MM.1S (cell line): ENCODE data around the gene CALML5.

Experiments
- DNase-seq: peaks from one replicate; pipeline ENCODE4 v3.0.0-alpha.2; 2015
- H2AFZ ChIP-seq: fragments of 300-600 bp; sonication (generic); 2 replicates; pipeline ENCODE4 v1.6.0; 2016; ENCODE audit warnings: antibody characterized with exemption, low read length
- H3F3A ChIP-seq: fragments of 300-600 bp; sonication (generic); 2 replicates; pipeline ENCODE4 v1.6.1; 2016; ENCODE audit warnings: mild to moderate bottlenecking, antibody characterized with exemption, low read length, moderate library complexity, mixed read lengths; ENCODE audit not compliant: insufficient read depth
- H3K27ac ChIP-seq: fragments of 300-600 bp; sonication (generic); 2 replicates; pipeline ENCODE4 v1.5.1; 2016; ENCODE audit warnings: mild to moderate bottlenecking, low read length
- H3K27me3 ChIP-seq: fragments of 300-600 bp; sonication (generic); replicated peaks from 2 replicates; pipeline ENCODE4 v1.6.0; 2016; ENCODE audit warnings: low read length; ENCODE audit not compliant: insufficient read depth
- H3K36me3 ChIP-seq: fragments of 300-600 bp; sonication (generic); replicated peaks from 2 replicates; pipeline ENCODE4 v1.6.1; 2016; ENCODE audit warnings: mild to moderate bottlenecking, low read length, mixed read lengths; ENCODE audit not compliant: insufficient read depth
- H3K4me1 ChIP-seq: fragments of 300-600 bp; sonication (generic); 2 replicates; pipeline ENCODE4 v1.6.1; 2016; ENCODE audit warnings: low read length, mixed read lengths
- H3K4me2 ChIP-seq: fragments of 300-600 bp; sonication (generic); 2 replicates; pipeline ENCODE4 v1.6.0; 2016; ENCODE audit warnings: low read depth, low read length
- H3K4me3 ChIP-seq: fragments of 300-600 bp; sonication (generic); 2 replicates; pipeline ENCODE4 v1.5.1; 2016; ENCODE audit warnings: low read length, mixed read lengths
- H3K79me2 ChIP-seq: fragments of 300-600 bp; sonication (generic); 2 replicates; pipeline ENCODE4 v1.6.1; 2016; ENCODE audit warnings: mixed run types, low read length, mixed read lengths
- H3K9ac ChIP-seq: fragments of 300-600 bp; sonication (generic); 2 replicates; pipeline ENCODE4 v1.6.1; 2016; ENCODE audit warnings: low read length, mixed read lengths
- H3K9me2 ChIP-seq: fragments of 300-600 bp; sonication (generic); replicated peaks from 2 replicates; pipeline ENCODE4 v1.6.1; 2016; ENCODE audit warnings: mild to moderate bottlenecking, low read length, mixed read lengths; ENCODE audit not compliant: insufficient read depth
- H3K9me3 ChIP-seq: fragments of 300-600 bp; sonication (generic); replicated peaks from 2 replicates; pipeline ENCODE4 v1.6.1; 2016; ENCODE audit warnings: mild to moderate bottlenecking, low read length, mixed read lengths; ENCODE audit not compliant: insufficient read depth
- H4K20me1 ChIP-seq: fragments of 300-600 bp; sonication (generic); 2 replicates; pipeline ENCODE4 v1.6.1; 2016; ENCODE audit warnings: mild to moderate bottlenecking, low read length, moderate library complexity, mixed read lengths; ENCODE audit not compliant: insufficient read depth
- EZH2 ChIP-seq: fragments of 300-600 bp; sonication (generic); optimal IDR thresholded peaks from 2 replicates; pipeline ENCODE3; 2017; ENCODE audit warnings: low read depth, mild to moderate bottlenecking, antibody characterized with exemption, low read length, mixed read lengths
- EZH2phosphoT487 ChIP-seq: fragments of 300-600 bp; sonication (generic); IDR thresholded peaks from 2 replicates; pipeline ENCODE4 v1.6.1; 2018; ENCODE audit warnings: antibody characterized with exemption, low read length
- TF ChIP-seq, protein P1 (sequence below): fragments of 300-600 bp; sonication (generic); IDR thresholded peaks from 2 replicates; pipeline ENCODE4 v1.5.1; 2016; ENCODE audit warnings: antibody characterized with exemption, low read length, mixed read lengths

The CALML5 gene

DNA sequence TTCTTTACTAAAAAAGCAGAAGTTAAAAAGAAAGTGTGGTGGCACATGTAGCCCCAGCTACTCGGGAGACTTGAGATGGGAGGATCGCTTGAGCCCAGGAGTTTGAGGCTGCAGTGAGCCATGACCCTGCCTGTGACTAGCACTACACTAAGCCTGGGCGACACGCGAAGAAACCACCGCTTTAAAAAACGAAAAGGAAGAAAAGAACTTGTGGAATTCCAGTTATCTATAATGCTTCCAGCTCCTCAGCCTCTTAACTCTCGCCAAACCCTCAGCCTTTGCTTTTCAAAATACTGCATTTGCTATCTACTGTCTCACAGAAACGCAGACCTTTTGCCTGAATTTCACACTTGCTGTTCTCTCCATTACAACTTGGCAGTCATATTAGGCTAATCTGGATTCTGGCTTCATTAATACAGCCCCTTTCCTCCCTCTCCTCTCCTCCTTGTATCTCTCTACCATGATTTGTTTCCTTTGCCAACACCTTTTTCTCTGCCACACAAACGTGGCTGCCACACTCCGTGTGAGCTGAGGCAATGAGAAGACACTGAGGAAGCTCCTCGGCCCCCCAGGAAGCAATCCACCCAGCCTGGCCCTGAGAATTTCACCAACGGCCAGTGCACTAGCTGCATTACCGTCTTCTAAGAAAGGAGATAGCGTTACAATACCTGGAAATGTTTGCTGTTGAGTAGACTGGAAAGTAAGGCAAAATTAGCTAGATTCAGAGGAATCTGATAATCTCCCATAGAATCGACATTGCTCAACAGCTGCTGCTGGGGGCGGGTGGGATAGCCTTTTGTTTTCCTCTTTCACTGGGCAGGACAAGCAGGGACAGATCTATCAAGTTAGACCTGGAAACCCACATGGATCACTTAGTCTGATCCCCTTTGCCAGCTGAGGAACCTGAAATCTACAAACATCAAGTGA lies 37.2 kb downstream of the CALML5 start:
- Histone ChIP-seq H3K27me3 (no peaks in the 10 kb centered on the region), H4K20me1 (no peaks in the 10 kb centered on the region), H3K4me2 (no peak overlapping the region), H3K36me3 (no peaks in the 10 kb centered on the region; the same call in 1 of the 2 replicates), H3F3A (no peaks in the 10 kb centered on the region), H3K9me2 (no peaks in the 10 kb centered on the region), H3K9ac (no peak overlapping the region), H3K79me2 (no peaks in the 10 kb centered on the region), H3K4me1 (no peaks in the 10 kb centered on the region), H3K4me3 (no peak overlapping the region), H2AFZ (no peak overlapping the region), H3K9me3 (no peaks in the 10 kb centered on the region), H3K27ac (no peak overlapping the region)
- TF ChIP-seq, protein P1, sequence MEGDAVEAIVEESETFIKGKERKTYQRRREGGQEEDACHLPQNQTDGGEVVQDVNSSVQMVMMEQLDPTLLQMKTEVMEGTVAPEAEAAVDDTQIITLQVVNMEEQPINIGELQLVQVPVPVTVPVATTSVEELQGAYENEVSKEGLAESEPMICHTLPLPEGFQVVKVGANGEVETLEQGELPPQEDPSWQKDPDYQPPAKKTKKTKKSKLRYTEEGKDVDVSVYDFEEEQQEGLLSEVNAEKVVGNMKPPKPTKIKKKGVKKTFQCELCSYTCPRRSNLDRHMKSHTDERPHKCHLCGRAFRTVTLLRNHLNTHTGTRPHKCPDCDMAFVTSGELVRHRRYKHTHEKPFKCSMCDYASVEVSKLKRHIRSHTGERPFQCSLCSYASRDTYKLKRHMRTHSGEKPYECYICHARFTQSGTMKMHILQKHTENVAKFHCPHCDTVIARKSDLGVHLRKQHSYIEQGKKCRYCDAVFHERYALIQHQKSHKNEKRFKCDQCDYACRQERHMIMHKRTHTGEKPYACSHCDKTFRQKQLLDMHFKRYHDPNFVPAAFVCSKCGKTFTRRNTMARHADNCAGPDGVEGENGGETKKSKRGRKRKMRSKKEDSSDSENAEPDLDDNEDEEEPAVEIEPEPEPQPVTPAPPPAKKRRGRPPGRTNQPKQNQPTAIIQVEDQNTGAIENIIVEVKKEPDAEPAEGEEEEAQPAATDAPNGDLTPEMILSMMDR, result no peak
- TF ChIP-seq EZH2 (no peak), EZH2phosphoT487 (no peak)
- DNase-seq, result no peak

DNA sequence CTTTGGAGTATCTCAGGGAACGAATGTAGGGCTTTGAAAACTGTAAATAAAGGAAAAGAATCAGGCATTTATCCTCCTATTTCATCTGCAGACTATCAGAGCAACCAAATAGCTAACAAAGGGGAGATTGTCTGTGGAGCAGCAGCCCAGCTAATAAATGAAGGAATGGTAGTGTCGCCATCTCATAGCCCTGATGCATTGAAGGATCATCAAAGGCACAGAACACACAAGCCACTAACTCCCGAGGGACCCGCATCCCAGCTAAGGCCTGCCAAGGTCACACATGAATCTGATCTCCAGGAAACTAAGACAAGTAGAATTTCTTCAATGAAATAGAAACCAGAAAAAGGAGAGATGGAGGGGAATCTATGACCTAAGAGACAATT lies 38.2 kb downstream of the CALML5 start:
- Histone ChIP-seq H3K36me3 (peaks cover 8% of the 10 kb centered on the region), H3F3A (no peaks in the 10 kb centered on the region), H3K9me3 (no peaks in the 10 kb centered on the region), H3K4me3 (no peak overlapping the region), H3K9me2 (no peaks in the 10 kb centered on the region), H3K4me1 (no peaks in the 10 kb centered on the region), H3K27ac (no peak overlapping the region), H3K79me2 (no peaks in the 10 kb centered on the region), H2AFZ (no peak overlapping the region), H3K27me3 (no peaks in the 10 kb centered on the region), H4K20me1 (no peaks in the 10 kb centered on the region), H3K4me2 (no peak overlapping the region), H3K9ac (no peak overlapping the region)
- TF ChIP-seq EZH2, result no peak
- TF ChIP-seq EZH2phosphoT487, result no peak
- TF ChIP-seq, protein P1, result no peak
- no peak for DNase-seq

DNA sequence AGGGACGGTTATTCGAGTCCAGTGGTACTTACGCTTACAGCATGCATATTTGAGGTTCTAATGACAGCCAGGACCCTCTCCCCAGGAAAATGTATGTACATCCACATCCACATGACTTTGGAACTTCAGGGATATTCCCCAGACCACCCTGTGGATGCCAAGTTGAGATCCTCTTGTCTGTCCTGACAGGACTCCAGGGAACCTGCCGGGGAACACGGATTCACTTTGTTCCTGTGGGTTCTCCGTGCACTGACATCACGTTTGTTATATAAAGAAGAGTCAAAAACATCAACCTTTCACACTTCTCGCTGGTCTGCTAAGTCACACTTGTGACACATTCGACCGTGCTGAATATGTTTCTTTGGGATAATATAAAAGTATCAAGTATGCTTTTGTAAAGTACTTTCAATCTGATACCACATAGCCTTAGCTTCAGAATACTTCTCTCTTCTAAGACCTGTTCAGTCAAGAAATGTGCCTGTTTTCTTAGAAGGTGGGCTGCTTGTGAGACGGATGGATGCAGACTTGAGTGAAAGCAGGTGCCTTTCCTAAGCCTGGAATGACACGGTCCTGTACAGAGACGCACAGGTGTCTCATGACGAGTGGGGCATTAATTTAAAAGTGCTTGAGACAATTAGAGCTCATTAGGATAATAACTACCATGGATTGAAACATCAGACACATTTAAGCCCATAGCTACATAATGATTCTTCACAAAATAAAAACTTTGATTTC lies 38.7 kb downstream of the CALML5 start:
- H3K4me1 ChIP-seq, result no peaks in the 10 kb centered on the region
- no peak overlapping the region for H3K4me2 ChIP-seq
- TF ChIP-seq, protein P1, result no peak
- no peak overlapping the region for H3K9ac ChIP-seq
- H3K36me3 ChIP-seq, result peaks cover 14% of the 10 kb centered on the region
- no peak overlapping the region for H3K27ac ChIP-seq
- no peaks in the 10 kb centered on the region for H4K20me1 ChIP-seq
- no peaks in the 10 kb centered on the region for H3K9me2 ChIP-seq
- no peaks in the 10 kb centered on the region for H3K79me2 ChIP-seq
- H3K4me3 ChIP-seq, result no peak overlapping the region
- DNase-seq, result no peak
- H3F3A ChIP-seq, result no peaks in the 10 kb centered on the region
- H3K9me3 ChIP-seq, result no peaks in the 10 kb centered on the region
- H2AFZ ChIP-seq, result no peak overlapping the region
- no peaks in the 10 kb centered on the region for H3K27me3 ChIP-seq
